NCI-H2196 (cell line): ENCODE data around the gene ARFGAP1.

Experiments
- DNase-seq: peaks from one replicate; lab custom pipeline; 2025; ENCODE audit not compliant: unreplicated experiment; lab: John Stamatoyannopoulos, UW

Gene ARFGAP1

DNA sequence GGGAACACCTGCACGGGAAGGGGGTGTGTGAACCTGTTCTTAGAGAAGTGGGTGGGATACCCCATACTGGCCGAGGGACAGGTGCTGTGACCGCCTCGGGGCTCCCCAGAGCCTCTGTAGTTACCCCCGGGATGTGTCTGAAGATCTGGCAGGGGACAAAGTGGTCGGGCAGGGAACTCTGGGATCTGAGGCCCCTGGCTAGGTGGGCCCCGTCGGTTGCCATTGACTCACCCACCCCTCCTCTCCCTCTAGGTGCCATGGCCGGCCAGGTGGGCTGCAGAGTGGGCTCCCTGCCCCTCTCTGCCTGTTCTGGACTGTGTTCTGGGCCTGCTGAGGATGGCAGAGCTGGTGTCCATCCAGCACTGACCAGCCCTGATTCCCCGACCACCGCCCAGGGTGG is 32.6 kb upstream of the ARFGAP1 start:
- DNase-seq = no peak

DNA sequence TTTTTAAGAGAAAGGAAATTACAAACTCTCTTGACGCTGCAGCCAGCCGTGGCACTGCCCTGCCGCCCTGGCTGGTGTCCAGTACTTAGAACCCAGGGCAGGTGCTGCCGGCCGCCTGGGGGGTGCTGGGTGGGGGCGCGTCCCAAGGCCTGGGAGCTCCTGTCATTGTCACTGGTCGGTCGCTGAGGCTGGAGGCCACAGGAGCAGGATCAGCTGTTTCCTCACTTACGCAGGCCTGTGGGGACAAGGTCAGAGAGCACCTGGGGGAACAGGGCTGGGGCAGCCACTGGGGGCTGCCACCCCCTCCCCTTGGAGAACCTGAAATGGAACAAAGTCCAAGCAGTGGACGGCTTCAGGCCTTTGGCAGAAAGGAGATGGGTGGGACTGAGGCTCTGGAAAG is 31.3 kb upstream of the ARFGAP1 start:
- DNase-seq = peak; percentile 54

DNA sequence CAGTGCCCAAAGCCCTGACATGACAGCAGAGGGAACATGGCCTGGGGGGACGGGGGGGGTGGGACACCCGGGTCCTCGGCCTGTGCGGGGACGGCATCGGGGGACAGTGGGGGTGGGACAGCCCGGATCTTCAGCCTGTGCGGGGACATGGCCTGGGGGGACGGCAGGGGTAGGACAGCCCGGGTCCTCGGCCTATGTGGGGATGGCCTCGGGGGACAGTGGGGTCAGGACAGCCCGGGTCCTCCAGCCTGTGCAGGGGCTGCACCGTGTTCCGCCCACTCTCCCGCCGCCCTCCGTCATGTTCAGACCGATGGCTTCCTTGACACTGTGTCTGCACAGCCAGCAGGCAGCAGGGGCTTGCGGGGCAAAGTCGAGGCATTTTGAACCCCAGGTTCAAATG is 29.9 kb upstream of the ARFGAP1 start:
- DNase-seq = no peak

GRCh38 chr20:63243604-63244247 is 28.9 kb upstream of the ARFGAP1 start:
- DNase-seq = no peak

GRCh38 chr20:63244468-63244867 is 28.1 kb upstream of the ARFGAP1 start:
- DNase-seq = no peak

DNA sequence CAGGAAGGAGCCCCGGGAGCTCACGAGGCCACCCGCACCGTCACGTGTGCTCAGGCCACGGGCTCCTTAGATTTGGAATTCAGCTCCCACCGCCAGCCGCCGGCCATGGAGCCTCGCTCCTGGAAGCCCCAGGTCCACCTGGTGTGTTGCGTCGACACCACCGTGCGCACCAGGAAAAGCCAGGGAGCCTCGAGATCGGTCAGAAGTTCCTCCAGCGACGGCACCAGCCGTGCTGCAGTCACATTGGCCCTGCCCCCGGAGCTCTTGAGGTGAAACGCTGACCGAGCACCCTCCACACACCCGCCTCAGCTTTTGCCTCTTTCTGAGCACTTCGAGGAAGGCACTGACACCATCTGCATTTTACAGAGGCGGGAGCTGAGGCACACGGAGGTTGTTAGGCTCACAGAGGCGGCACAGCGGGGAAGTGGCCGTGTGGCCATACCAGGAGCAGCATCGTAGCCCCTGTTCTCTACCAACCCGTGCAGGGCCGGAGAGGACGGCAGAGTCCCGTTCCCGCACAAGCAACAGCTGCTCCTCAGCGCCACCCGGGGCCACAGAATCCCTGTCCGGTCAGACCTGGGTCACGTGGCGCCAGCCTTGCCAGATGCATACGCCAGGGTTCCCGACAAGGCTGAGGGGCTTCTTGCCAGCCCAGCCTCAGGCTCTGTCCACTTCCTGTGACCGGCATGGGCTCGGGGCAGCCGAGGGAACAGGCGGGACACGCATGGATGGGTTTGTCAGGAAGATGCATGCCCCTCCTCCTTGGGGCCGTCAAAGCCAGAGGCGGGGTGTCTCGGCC is 25.9 kb upstream of the ARFGAP1 start:
- DNase-seq = no peak

DNA sequence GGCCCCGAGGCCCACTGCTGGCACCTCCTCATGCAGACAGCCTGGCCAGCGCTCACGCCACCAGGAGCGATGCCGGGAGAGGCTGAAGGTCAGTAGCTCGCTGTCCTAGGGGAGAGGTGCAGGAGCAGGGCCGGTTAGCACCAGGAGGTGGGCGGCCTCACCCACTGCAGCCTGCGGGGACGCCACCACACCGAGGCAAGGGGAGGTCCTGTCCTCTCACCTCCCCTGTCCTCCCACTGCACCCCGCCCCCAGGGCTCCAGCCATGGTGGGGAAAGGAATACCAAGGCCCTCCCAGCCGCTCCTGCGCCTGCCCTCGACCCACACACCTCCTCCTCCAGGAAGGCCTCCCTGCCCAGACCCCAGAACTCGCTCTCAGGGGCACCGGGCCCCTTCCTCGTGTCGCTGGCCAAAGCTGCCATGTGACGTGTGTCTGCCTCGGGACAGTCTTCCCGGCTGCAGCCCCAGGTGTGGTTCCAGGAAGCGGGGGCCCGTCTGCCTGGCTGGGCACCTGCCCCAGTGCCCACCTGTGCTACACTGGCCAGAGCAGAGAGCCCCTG is 24.9 kb upstream of the ARFGAP1 start:
- no peak for DNase-seq

- DNase-seq = no peak
Measured at GRCh38 chr20:63248835-63249591, 23.6 kb upstream of the ARFGAP1 start.

DNA sequence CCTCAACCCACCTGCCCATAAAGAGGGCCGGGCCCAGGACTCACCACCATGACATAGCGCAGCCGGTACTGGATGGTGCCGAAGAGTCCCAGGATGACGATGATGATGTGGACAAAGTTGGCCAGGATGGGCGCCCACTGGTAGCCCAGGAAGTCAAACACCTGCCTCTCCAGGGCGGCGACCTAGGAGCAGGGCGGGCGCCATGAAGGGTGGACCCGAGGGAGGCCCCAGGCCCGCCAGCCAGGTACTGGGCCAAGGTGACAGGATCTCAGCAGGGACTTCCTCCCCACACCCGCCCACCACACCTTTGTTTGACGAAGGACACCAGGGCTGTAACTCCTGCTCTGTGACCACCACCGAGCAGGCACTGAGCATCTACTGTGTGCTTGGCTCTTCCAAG is 22.7 kb upstream of the ARFGAP1 start:
- no peak for DNase-seq

DNA sequence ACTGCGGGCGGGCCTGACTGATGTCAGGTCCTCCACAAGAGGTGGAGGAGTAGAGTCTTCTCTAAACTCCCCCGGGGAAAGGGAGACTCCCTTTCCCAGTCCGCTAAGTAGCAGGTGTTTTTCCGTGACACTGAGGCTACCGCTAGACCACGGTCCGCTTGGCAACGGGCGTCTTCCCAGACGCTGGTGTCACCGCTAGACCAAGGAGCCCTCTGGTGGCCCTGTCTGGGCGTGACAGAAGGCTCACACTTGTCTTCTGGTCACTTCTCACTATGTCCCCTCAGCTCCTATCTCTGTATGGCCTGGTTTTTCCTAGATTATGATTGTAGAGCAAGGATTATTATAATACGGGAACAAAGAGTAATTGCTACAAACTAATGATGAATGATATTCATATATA is 21.3 kb upstream of the ARFGAP1 start:
- DNase-seq = peak; percentile 31

DNA sequence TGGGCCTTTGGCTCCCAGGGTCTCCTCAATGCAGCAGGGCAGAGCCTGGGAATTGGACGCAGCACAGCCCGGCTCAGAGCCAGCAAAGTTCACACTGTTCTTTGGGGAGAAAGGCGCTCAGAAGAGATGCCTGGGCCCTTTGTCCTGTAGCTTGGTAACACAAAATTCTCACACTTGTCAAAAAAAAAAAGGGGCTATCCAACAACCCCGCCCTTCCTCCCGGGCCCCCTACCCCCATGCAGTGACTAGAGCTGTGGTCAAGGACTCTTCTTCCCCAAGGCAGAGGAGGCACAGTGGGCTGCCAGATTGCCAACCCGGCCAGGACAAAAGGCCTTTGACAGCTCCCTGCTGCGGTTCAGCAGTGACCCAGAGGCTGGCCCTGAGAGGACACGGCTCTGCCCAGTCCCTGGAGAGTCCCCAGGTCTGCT is 20.3 kb upstream of the ARFGAP1 start:
- DNase-seq = no peak

DNA sequence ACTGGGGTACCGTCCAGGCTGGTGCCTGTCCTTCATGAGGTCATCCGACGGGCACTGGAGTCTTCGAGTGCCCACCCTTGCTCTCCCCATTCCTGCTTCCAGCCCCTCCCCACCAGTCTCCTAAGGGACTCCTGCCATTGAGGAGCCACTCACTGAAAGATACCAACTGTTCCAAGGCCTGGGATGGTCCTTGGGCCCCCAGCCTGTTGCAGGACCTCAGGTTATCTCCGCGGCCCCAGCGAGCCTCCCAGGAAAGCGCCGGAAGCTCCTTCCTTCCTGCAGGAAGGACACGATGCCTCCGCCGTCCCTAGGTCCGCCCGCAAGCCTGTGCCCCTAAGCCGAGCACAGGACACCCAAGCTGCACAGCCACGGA is 19.6 kb upstream of the ARFGAP1 start:
- no peak for DNase-seq

- DNase-seq = no peak
Measured at GRCh38 chr20:63253438-63254231, 19.0 kb upstream of the ARFGAP1 start.

DNA sequence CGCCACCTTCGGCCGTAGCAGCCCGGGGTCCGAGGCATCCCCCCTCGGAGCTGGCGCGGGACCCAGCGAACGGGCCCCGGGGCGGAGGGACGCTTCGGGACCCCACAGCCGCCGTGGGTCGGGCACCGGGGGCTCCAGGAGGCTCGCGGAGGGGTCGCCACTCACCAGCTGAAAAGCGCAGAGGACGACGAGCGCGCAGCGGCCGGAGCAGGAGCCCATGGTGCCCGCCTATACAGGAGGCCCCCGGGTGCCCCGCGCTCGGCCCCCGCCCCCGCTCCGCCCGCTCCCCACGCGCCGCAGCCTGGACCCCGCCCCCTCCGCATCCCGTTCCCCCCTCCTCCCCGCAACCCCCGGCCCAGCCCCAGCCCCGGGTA is 18.4 kb upstream of the ARFGAP1 start, which contains the start of gene NKAIN4:
NKAIN4 (minus strand) TSS at position 232 of the 374 bp plus-strand sequence; CDS start at position 219, 13 bp downstream.
- DNase-seq = no peak

DNA sequence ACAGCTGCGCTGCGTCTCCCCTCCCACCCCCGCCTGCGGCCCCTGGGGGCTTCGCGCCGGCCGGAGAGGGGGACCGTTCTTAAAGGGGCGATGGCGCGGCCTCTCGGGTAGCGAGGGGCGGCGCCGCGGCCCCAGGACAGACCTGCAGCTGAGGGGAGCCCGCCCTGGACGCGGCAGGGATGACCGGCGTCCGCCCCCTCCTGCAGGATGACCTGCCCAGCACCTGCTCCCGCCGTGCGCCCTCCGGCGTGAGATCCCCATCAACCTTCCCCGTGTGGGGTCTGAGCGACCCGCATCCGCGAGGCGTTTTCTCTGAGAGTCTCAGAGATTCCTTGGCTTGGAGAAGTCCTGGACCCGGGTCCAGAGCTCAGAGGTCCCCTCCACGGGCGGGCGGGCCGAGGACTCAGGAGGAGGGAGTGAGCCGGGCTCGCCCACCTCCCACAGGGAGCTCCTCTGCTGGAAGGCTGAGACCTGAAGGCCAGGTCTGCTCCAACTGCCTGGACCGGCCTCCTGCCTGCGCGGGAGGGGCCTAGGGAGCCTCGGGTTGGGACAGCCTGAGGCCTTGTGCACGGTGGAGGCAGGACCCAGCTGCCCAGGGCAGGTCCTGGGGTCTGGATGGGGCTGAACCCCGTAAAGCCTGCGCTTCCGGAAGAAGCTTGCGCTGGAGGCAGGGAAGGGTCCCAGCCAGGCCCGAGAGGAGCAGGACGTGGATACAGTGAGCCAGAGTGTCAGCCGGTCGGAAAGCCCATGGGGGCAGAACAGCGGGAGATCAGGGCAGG is 17.8 kb upstream of the ARFGAP1 start:
- DNase-seq = no peak

- no peak for DNase-seq
Measured at GRCh38 chr20:63255931-63256704, 16.5 kb upstream of the ARFGAP1 start.

GRCh38 chr20:63256954-63257353 is 15.7 kb upstream of the ARFGAP1 start:
- no peak for DNase-seq

GRCh38 chr20:63257629-63258028 is 15.0 kb upstream of the ARFGAP1 start:
- DNase-seq = no peak

GRCh38 chr20:63258781-63259180 is 13.8 kb upstream of the ARFGAP1 start:
- no peak for DNase-seq
